GM18907 (cell line): ENCODE results near the gene CABS1.

Experiments
- ATAC-seq: cut with Tn5 transposase; IDR thresholded peaks from one replicate; pipeline ENCODE4 v1.9.1; 2021; ENCODE audit warnings: mild to moderate bottlenecking, moderate library complexity; ENCODE audit not compliant: unreplicated experiment

The CABS1 gene

DNA sequence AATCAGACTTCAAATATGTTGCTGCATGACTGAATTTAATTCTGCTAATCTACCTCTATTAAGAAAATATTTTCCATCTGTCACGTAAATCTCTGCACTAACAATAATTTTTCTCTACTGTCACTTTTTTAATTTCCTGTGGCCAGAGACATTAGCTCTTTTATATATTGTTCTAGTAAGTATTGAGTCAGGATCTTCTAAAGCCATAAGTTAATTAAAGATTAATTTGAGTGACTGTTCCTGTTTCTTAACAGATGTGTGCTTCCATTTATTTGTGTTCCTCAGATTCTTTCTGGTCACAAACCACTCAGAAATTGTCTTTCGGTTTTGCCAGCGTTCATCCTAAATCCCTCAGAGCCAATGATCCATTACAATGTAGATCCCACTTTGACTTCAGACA is 45.8 kb downstream of the CABS1 start:
- no peak for ATAC-seq

DNA sequence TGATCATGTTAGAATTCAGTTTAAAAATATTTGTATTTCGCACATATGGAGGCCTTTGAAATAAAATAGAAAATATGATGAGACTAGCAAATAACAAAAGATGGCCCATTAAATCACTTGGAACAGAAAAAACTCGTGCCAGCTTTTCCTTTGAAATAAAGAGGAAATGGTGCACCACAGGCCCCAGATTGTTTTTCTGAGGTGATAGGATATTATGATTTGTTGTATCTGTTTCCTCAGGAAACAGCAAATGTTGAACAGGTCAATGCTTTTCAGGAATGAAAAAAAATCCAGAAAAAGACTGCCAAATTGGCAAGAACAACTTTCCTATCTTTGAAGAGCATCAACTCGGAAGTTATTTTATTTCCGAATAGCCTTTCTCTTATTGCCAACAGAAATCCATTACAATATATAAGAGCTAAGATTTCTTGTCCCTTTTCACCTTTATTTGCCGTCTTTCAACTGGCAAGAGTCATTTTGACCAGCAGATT is 48.0 kb downstream of the CABS1 start, which contains the start of gene SMR3B:
TSS of gene SMR3B (plus strand) at position 441 of the 491 bp plus-strand sequence. CDS start 1,380 bp downstream, outside the sequence.
- no peak for ATAC-seq
